HEK293 (cell line): ENCODE results near the gene PID1.

Experiments used
- CTCF ChIA-PET: fragments of 350-600 bp; formaldehyde crosslinking; extraction: SDS; loops from one replicate; lab custom pipeline; 2021; ENCODE audit warnings: antibody characterized with exemption; lab: Yijun Ruan, JAX
- POLR2A ChIA-PET: fragments of 300-600 bp; formaldehyde crosslinking; extraction: SDS; loops from one replicate; lab custom pipeline; 2020; ENCODE audit warnings: antibody characterized with exemption, inconsistent platforms; lab: Yijun Ruan, JAX
- H3K27ac ChIP-seq: fragments of 200-500 bp; sonication (Bioruptor generic); 2 replicates; pipeline ENCODE4 v1.5.1; 2014; ENCODE audit warnings: low read depth, low read length, control low read depth, inconsistent platforms; ENCODE audit errors: extremely low read depth
- H3K36me3 ChIP-seq, 2 experiments: fragments of 200-500 bp in 1 of 2; sonication (Bioruptor generic) in 1 of 2; 1 replicate in 1 of 2; 2 replicates in 1 of 2; pipeline ENCODE4 v1.5.1; 2014 to 2017; ENCODE audit warnings: inconsistent platforms in 2 of 2, low read length in 2 of 2; ENCODE audit not compliant: control insufficient read depth in 2 of 2, insufficient read depth in 1 of 2
- H3K4me1 ChIP-seq: fragments of 200-500 bp; sonication (Bioruptor generic); 2 replicates; pipeline ENCODE4 v1.5.1; 2014; ENCODE audit warnings: mild to moderate bottlenecking, low read length, inconsistent platforms; ENCODE audit not compliant: control insufficient read depth, insufficient read depth
- H3K4me3 ChIP-seq: 2 replicates; pipeline ENCODE4 v1.5.1; 2011; ENCODE audit warnings: low read depth, mild to moderate bottlenecking, control low read depth, low read length, moderate library complexity
- H3K9me3 ChIP-seq: fragments of 200-500 bp; sonication (Bioruptor generic); 2 replicates; pipeline ENCODE4 v1.5.1; 2014; ENCODE audit warnings: low read depth, low read length, inconsistent platforms; ENCODE audit not compliant: control insufficient read depth, insufficient read depth
- BCL11B ChIP-seq: fragments of 450-650 bp; formaldehyde crosslinking; IDR thresholded peaks from 2 replicates; pipeline ENCODE4 v1.5.1; 2016; ENCODE audit warnings: low read depth, missing biosample characterization, missing genetic modification characterization
- INSM2 ChIP-seq: fragments of 450-650 bp; formaldehyde crosslinking; IDR thresholded peaks from 2 replicates; pipeline ENCODE4 v1.5.1; 2016; ENCODE audit warnings: missing biosample characterization, missing genetic modification characterization
- MYNN ChIP-seq: fragments of 450-650 bp; formaldehyde crosslinking; IDR thresholded peaks from 2 replicates; pipeline ENCODE4 v1.5.1; 2016; ENCODE audit warnings: missing biosample characterization, missing genetic modification characterization, borderline replicate concordance
- SCRT2 ChIP-seq: fragments of 450-650 bp; formaldehyde crosslinking; IDR thresholded peaks from 2 replicates; pipeline ENCODE4 v1.5.1; 2016; ENCODE audit warnings: missing biosample characterization, missing genetic modification characterization
- TCF7L2 ChIP-seq: IDR thresholded peaks from 2 replicates; pipeline ENCODE4 v1.6.1; 2011; ENCODE audit warnings: low read depth, mild to moderate bottlenecking, inconsistent platforms, low read length, moderate library complexity, borderline replicate concordance
- ZFHX2 ChIP-seq: fragments of 450-650 bp; formaldehyde crosslinking; conservative IDR thresholded peaks from 2 replicates; pipeline ENCODE4 v1.5.1; 2016; ENCODE audit warnings: missing biosample characterization, missing genetic modification characterization
- ZNF138 ChIP-seq: fragments of 450-650 bp; formaldehyde crosslinking; IDR thresholded peaks from 2 replicates; pipeline ENCODE4 v1.5.1; 2016; ENCODE audit warnings: missing biosample characterization, missing genetic modification characterization, borderline replicate concordance
- ZNF184 ChIP-seq: fragments of 450-650 bp; IDR thresholded peaks from 2 replicates; pipeline ENCODE4 v1.5.1; 2018; ENCODE audit warnings: missing biosample characterization, mild to moderate bottlenecking, missing genetic modification characterization
- ZNF354C ChIP-seq: fragments of 450-650 bp; formaldehyde crosslinking; IDR thresholded peaks from 2 replicates; pipeline ENCODE4 v1.5.1; 2016; ENCODE audit warnings: missing biosample characterization, missing genetic modification characterization, low read depth, borderline replicate concordance
- ZNF391 ChIP-seq: fragments of 450-650 bp; formaldehyde crosslinking; IDR thresholded peaks from 2 replicates; pipeline ENCODE4 v1.5.1; 2016; ENCODE audit warnings: low read depth, missing biosample characterization, missing genetic modification characterization, borderline replicate concordance
- ZNF518A ChIP-seq: fragments of 450-650 bp; formaldehyde crosslinking; conservative IDR thresholded peaks from 2 replicates; pipeline ENCODE4 v1.5.1; 2016; ENCODE audit warnings: low read depth, missing biosample characterization, missing genetic modification characterization
- ZNF621 ChIP-seq: fragments of 450-650 bp; formaldehyde crosslinking; IDR thresholded peaks from 2 replicates; pipeline ENCODE4 v1.5.1; 2017; ENCODE audit warnings: missing biosample characterization, missing genetic modification characterization
- ZNF629 ChIP-seq: fragments of 450-650 bp; formaldehyde crosslinking; IDR thresholded peaks from 2 replicates; pipeline ENCODE4 v1.5.1; 2017; ENCODE audit warnings: missing biosample characterization, missing genetic modification characterization
- ZNF654 ChIP-seq: fragments of 450-650 bp; formaldehyde crosslinking; IDR thresholded peaks from 2 replicates; pipeline ENCODE4 v1.5.1; 2016; ENCODE audit warnings: low read depth, missing biosample characterization, missing genetic modification characterization
- TF ChIP-seq, protein P1 (sequence below): sonication (generic); formaldehyde crosslinking; IDR thresholded peaks from 2 replicates; pipeline ENCODE4 v1.8.1; 2022; ENCODE audit warnings: mild to moderate bottlenecking, moderate library complexity, missing genetic modification reagents
- TF ChIP-seq, protein P2 (sequence below): fragments of 450-650 bp; formaldehyde crosslinking; IDR thresholded peaks from 2 replicates; pipeline ENCODE4 v1.5.1; 2017; ENCODE audit warnings: missing biosample characterization, missing genetic modification characterization
- TF ChIP-seq, protein P3 (sequence below): fragments of 450-650 bp; formaldehyde crosslinking; IDR thresholded peaks from 2 replicates; pipeline ENCODE4 v1.5.1; 2016; ENCODE audit warnings: missing biosample characterization, missing genetic modification characterization

The PID1 gene

DNA sequence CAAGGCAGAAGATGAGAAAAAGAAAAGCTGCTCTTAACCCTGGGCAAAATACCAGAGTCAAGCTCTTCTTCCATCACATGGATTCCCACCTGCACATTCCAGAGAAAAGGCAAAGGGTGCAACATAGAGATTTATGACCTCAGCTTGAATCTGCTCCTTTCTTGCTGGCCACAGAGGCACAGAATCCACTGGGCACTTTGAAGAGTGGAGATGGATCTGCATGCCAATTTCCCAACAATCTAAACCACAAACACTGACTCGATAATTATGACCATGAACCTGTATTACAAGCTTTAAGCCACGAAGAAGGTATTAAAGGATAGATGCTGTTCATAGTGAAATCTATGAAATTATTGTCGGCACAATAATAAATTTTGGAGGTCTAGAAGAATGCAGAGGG, 237.3 kb downstream of the PID1 start:
- no peak for TF ChIP-seq ZNF184 (tag by site-specific recombination)
- TF ChIP-seq, protein P1, sequence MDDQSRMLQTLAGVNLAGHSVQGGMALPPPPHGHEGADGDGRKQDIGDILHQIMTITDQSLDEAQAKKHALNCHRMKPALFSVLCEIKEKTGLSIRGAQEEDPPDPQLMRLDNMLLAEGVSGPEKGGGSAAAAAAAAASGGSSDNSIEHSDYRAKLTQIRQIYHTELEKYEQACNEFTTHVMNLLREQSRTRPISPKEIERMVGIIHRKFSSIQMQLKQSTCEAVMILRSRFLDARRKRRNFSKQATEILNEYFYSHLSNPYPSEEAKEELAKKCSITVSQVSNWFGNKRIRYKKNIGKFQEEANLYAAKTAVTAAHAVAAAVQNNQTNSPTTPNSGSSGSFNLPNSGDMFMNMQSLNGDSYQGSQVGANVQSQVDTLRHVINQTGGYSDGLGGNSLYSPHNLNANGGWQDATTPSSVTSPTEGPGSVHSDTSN (CRISPR knock-in tag): no peak
- no peak for TF ChIP-seq ZNF391 (tag by site-specific recombination)
- no peak for TF ChIP-seq INSM2 (tag by site-specific recombination)
- TF ChIP-seq BCL11B: no peak
- no peak for TF ChIP-seq SCRT2 (tag by site-specific recombination)
- no peak for TF ChIP-seq TCF7L2
- TF ChIP-seq ZNF354C (tag by site-specific recombination): no peak
- Histone ChIP-seq H3K9me3 (no peaks in the 10 kb centered on the region), H3K36me3 (no peaks in the 10 kb centered on the region), H3K4me1 (no peaks in the 10 kb centered on the region), H3K4me3 (no peak overlapping the region), H3K27ac (no peak overlapping the region)
- ChIA-PET CTCF (no interaction called here), POLR2A (no interaction called here)

GRCh38 chr2:229032608-229033234, 238.4 kb downstream of the PID1 start:
- H3K27ac ChIP-seq: no peak overlapping the region
- no peaks in the 10 kb centered on the region for H3K9me3 ChIP-seq
- TF ChIP-seq, protein P2, sequence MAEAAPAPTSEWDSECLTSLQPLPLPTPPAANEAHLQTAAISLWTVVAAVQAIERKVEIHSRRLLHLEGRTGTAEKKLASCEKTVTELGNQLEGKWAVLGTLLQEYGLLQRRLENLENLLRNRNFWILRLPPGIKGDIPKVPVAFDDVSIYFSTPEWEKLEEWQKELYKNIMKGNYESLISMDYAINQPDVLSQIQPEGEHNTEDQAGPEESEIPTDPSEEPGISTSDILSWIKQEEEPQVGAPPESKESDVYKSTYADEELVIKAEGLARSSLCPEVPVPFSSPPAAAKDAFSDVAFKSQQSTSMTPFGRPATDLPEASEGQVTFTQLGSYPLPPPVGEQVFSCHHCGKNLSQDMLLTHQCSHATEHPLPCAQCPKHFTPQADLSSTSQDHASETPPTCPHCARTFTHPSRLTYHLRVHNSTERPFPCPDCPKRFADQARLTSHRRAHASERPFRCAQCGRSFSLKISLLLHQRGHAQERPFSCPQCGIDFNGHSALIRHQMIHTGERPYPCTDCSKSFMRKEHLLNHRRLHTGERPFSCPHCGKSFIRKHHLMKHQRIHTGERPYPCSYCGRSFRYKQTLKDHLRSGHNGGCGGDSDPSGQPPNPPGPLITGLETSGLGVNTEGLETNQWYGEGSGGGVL: no peak
- no peak for TF ChIP-seq MYNN (tag by site-specific recombination)
- TF ChIP-seq, all 188 proteins: peak for 0
- POLR2A ChIA-PET: no interaction called here
- Histone ChIP-seq H3K36me3 (no peaks in the 10 kb centered on the region), H3K4me1 (no peaks in the 10 kb centered on the region), H3K4me3 (no peak overlapping the region)
- CTCF ChIA-PET: interaction anchor here (0.7 kb wide), 1 partner anchor 1125 kb away, joined by 3 read pairs; no protein-coding TSS in a partner anchor

- Histone ChIP-seq H3K4me1 (no peaks in the 10 kb centered on the region), H3K27ac (no peak overlapping the region), H3K9me3 (no peaks in the 10 kb centered on the region), H3K36me3 (no peaks in the 10 kb centered on the region), H3K4me3 (no peak overlapping the region)
- ChIA-PET CTCF (no interaction called here), POLR2A (no interaction called here)
- TF ChIP-seq ZNF518A (tag by site-specific recombination): no peak
- no peak for TF ChIP-seq ZNF621 (tag by site-specific recombination)
- no peak for TF ChIP-seq ZNF629 (tag by site-specific recombination)
- no peak for TF ChIP-seq ZNF138 (tag by site-specific recombination)
- TF ChIP-seq ZFHX2 (tag by site-specific recombination): no peak
- TF ChIP-seq ZNF654 (tag by site-specific recombination): no peak
- no peak for TF ChIP-seq ZNF184 (tag by site-specific recombination)
- TF ChIP-seq, protein P3, sequence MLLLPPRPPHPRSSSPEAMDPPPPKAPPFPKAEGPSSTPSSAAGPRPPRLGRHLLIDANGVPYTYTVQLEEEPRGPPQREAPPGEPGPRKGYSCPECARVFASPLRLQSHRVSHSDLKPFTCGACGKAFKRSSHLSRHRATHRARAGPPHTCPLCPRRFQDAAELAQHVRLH (tag by site-specific recombination): no peak
These were observed 243.6 kb downstream of the PID1 start for GRCh38 chr2:229027353-229028105.
